Trophoblast cell (in vitro differentiated cells and primary cell): Measurements from ENCODE around the gene KDM4C.

Experiments
- DNase-seq, 2 donors: peaks; one replicate each; pipeline ENCODE4 v3.0.0-alpha.2; 2016
- H2AFZ ChIP-seq: 2 replicates; pipeline ENCODE4 v1.6.1; 2013; ENCODE audit warnings: low read length, moderate library complexity, mild to moderate bottlenecking; ENCODE audit not compliant: insufficient read depth, poor library complexity
- H2AK5ac ChIP-seq: 2 replicates; pipeline ENCODE4 v1.6.1; 2013; ENCODE audit warnings: mild to moderate bottlenecking, low read length
- H2BK120ac ChIP-seq: 2 replicates; pipeline ENCODE4 v1.6.1; 2013; ENCODE audit warnings: low read length, mild to moderate bottlenecking, moderate library complexity; ENCODE audit not compliant: insufficient read depth, poor library complexity
- H2BK12ac ChIP-seq: 2 replicates; pipeline ENCODE4 v1.6.1; 2013; ENCODE audit warnings: mild to moderate bottlenecking, low read length, moderate library complexity
- H2BK5ac ChIP-seq: 2 replicates; pipeline ENCODE4 v1.6.1; 2013; ENCODE audit warnings: low read length, low read depth, moderate library complexity, mild to moderate bottlenecking; ENCODE audit not compliant: poor library complexity
- H3K14ac ChIP-seq: 2 replicates; pipeline ENCODE4 v1.6.1; 2013; ENCODE audit warnings: mild to moderate bottlenecking, low read length
- H3K18ac ChIP-seq: 2 replicates; pipeline ENCODE4 v1.6.1; 2013; ENCODE audit warnings: mild to moderate bottlenecking, low read length
- H3K23ac ChIP-seq: 2 replicates; pipeline ENCODE4 v1.6.1; 2013; ENCODE audit warnings: low read length
- H3K27ac ChIP-seq: 2 replicates; pipeline ENCODE4 v1.5.1; 2013; ENCODE audit warnings: low read depth, mild to moderate bottlenecking, inconsistent platforms, low read length, moderate library complexity
- H3K27me3 ChIP-seq: 2 replicates; pipeline ENCODE4 v1.6.1; 2013; ENCODE audit warnings: inconsistent platforms, mild to moderate bottlenecking, low read length, moderate library complexity; ENCODE audit not compliant: insufficient read depth
- H3K36me3 ChIP-seq, 2 experiments: 1 replicate in 1 of 2; 2 replicates in 1 of 2; pipeline ENCODE4 v1.6.1; 2013; ENCODE audit warnings: low read length in 2 of 2, mild to moderate bottlenecking in 2 of 2, moderate library complexity in 1 of 2; ENCODE audit not compliant: insufficient read depth in 2 of 2, control insufficient read depth in 1 of 2
- H3K4ac ChIP-seq: 2 replicates; pipeline ENCODE4 v1.6.1; 2013; ENCODE audit warnings: low read depth, mild to moderate bottlenecking, low read length, moderate library complexity
- H3K4me1 ChIP-seq, 2 experiments: 1 replicate in 1 of 2; 2 replicates in 1 of 2; pipeline ENCODE4 v1.6.1; 2013; ENCODE audit warnings: low read length in 2 of 2, mild to moderate bottlenecking in 2 of 2, moderate library complexity in 1 of 2; ENCODE audit not compliant: insufficient read depth in 2 of 2, control insufficient read depth in 1 of 2
- H3K4me2 ChIP-seq: 2 replicates; pipeline ENCODE4 v1.6.1; 2013; ENCODE audit warnings: inconsistent platforms, mild to moderate bottlenecking, low read length, moderate library complexity
- H3K4me3 ChIP-seq: 2 replicates; pipeline ENCODE4 v1.5.1; 2013; ENCODE audit warnings: mild to moderate bottlenecking, low read depth, low read length, inconsistent platforms
- H3K79me1 ChIP-seq: one replicate; pipeline ENCODE4 v1.6.1; 2013; ENCODE audit warnings: low read length
- H3K79me2 ChIP-seq: 2 replicates; pipeline ENCODE4 v1.6.1; 2013; ENCODE audit warnings: low read length, mild to moderate bottlenecking; ENCODE audit not compliant: control insufficient read depth, insufficient read depth, poor library complexity
- H3K9ac ChIP-seq: 2 replicates; pipeline ENCODE4 v1.6.1; 2013; ENCODE audit warnings: mild to moderate bottlenecking, low read length
- H3K9me3 ChIP-seq: 2 replicates; pipeline ENCODE4 v1.6.1; 2013; ENCODE audit warnings: low read depth, mild to moderate bottlenecking, control low read depth, inconsistent platforms, low read length; ENCODE audit not compliant: insufficient read depth
- H4K12ac ChIP-seq: 2 replicates; pipeline ENCODE4 v1.6.1; 2013; ENCODE audit warnings: low read depth, mild to moderate bottlenecking, low read length, moderate library complexity
- H4K8ac ChIP-seq: 2 replicates; pipeline ENCODE4 v1.6.1; 2013; ENCODE audit warnings: low read depth, mild to moderate bottlenecking, low read length, moderate library complexity
- H4K91ac ChIP-seq: one replicate; pipeline ENCODE4 v1.6.1; 2013; ENCODE audit warnings: low read depth, mild to moderate bottlenecking, low read length, moderate library complexity
- WGBS: extraction: QIAGEN DNeasy Blood & Tissue Kit; methylation state at CpG from one replicate; pipeline ENCODE4 v1.1.7; 2013; ENCODE audit warnings: missing lambda C conversion rate; ENCODE audit not compliant: insufficient read length, insufficient coverage; ENCODE audit errors: extremely low coverage; 5-methylcytosine and 5-hydroxymethylcytosine counted together

KDM4C gene

GRCh38 chr9:6758248-6758497, 400 bp downstream of the KDM4C start:
- no peak overlapping the region for H2AK5ac ChIP-seq
- no peak overlapping the region for H3K23ac ChIP-seq
- H3K27ac ChIP-seq: peak overlapping the region; percentile 72
- peaks cover 11% of the 10 kb centered on the region for H3K79me1 ChIP-seq
- no peaks in the 10 kb centered on the region for H3K36me3 ChIP-seq
- H3K79me2 ChIP-seq: peaks cover 3% of the 10 kb centered on the region
- peak overlapping the region; percentile 65 for H4K8ac ChIP-seq
- H2BK5ac ChIP-seq: peak overlapping the region; percentile 73
- H3K9me3 ChIP-seq: peaks cover 1% of the 10 kb centered on the region
- peak overlapping the region; percentile 92 for H3K4me3 ChIP-seq
- WGBS: no CpG with 5 or more reads among the region's 35 CpGs
- no peaks in the 10 kb centered on the region for H3K4me1 ChIP-seq
- H3K18ac ChIP-seq: peak overlapping the region; percentile 83
- peak overlapping the region; percentile 19 for H3K4ac ChIP-seq
- no peak for DNase-seq
- no peaks in the 10 kb centered on the region for H3K27me3 ChIP-seq
- H3K4me2 ChIP-seq: peak overlapping the region; percentile 90
- peak overlapping the region; percentile 20 for H4K12ac ChIP-seq
- H2AFZ ChIP-seq: peak overlapping the region; percentile 88
- peak overlapping the region; percentile 81 for H2BK120ac ChIP-seq
- peak overlapping the region; percentile 7 for H2BK12ac ChIP-seq
- peak overlapping the region; percentile 47 for H3K14ac ChIP-seq
- H4K91ac ChIP-seq: peak overlapping the region; percentile 42
- H3K9ac ChIP-seq: peak overlapping the region; percentile 54

- Histone ChIP-seq H3K23ac (no peak overlapping the region), H4K91ac (peak overlapping the region; percentile 42), H3K4me1 (no peaks in the 10 kb centered on the region), H2AFZ (peak overlapping the region; percentile 88), H3K36me3 (no peaks in the 10 kb centered on the region), H3K4ac (peak overlapping the region; percentile 19), H2BK12ac (no peak overlapping the region), H3K9me3 (peaks cover 1% of the 10 kb centered on the region), H4K12ac (no peak overlapping the region), H3K9ac (no peak overlapping the region), H3K4me3 (peak overlapping the region; percentile 92), H3K27me3 (no peaks in the 10 kb centered on the region), H3K4me2 (peak overlapping the region; percentile 90), H3K18ac (peak overlapping the region; percentile 7), H3K79me2 (peaks cover 3% of the 10 kb centered on the region), H2AK5ac (no peak overlapping the region), H2BK5ac (peak overlapping the region; percentile 73), H3K27ac (peak overlapping the region; percentile 72), H2BK120ac (peak overlapping the region; percentile 81), H4K8ac (no peak overlapping the region), H3K79me1 (peaks cover 11% of the 10 kb centered on the region), H3K14ac (peak overlapping the region; percentile 47)
- WGBS: no CpG with 5 or more reads among the region's 42 CpGs
- DNase-seq: peak in 1 of 2 donors; percentile 31
These were observed 868 bp downstream of the KDM4C start for GRCh38 chr9:6758498-6759184.

- Histone ChIP-seq H3K4me3 (no peak overlapping the region), H3K27ac (no peak overlapping the region), H4K12ac (peak overlapping the region; percentile 23), H3K9me3 (peaks cover 1% of the 10 kb centered on the region), H3K14ac (no peak overlapping the region), H3K4me1 (no peaks in the 10 kb centered on the region), H2AK5ac (no peak overlapping the region), H3K4me2 (peak overlapping the region; percentile 90), H4K91ac (no peak overlapping the region), H4K8ac (no peak overlapping the region), H3K9ac (no peak overlapping the region), H3K4ac (no peak overlapping the region), H2BK5ac (no peak overlapping the region), H2BK12ac (no peak overlapping the region), H3K79me2 (peaks cover 3% of the 10 kb centered on the region), H3K18ac (no peak overlapping the region), H3K27me3 (no peaks in the 10 kb centered on the region), H3K79me1 (peaks cover 11% of the 10 kb centered on the region), H3K36me3 (no peaks in the 10 kb centered on the region), H3K23ac (no peak overlapping the region), H2AFZ (no peak overlapping the region), H2BK120ac (no peak overlapping the region)
- peak; percentile 45 to 94 for DNase-seq
- no CpG with 5 or more reads among the region's 27 CpGs for WGBS
These were observed 1.6 kb downstream of the KDM4C start for GRCh38 chr9:6759185-6759977.

- peak overlapping the region; percentile 34 for H3K4ac ChIP-seq
- no peak overlapping the region for H3K4me3 ChIP-seq
- no CpG with 5 or more reads among the region's 4 CpGs for WGBS
- no peak overlapping the region for H3K27ac ChIP-seq
- H2BK12ac ChIP-seq: no peak overlapping the region
- no peaks in the 10 kb centered on the region for H3K27me3 ChIP-seq
- no peak overlapping the region for H4K8ac ChIP-seq
- H3K79me2 ChIP-seq: peaks cover 3% of the 10 kb centered on the region
- H3K4me1 ChIP-seq: no peaks in the 10 kb centered on the region
- no peak overlapping the region for H3K18ac ChIP-seq
- no peak overlapping the region for H2BK5ac ChIP-seq
- H3K79me1 ChIP-seq: peaks cover 11% of the 10 kb centered on the region
- H3K4me2 ChIP-seq: no peak overlapping the region
- no peak overlapping the region for H4K91ac ChIP-seq
- H4K12ac ChIP-seq: no peak overlapping the region
- no peaks in the 10 kb centered on the region for H3K36me3 ChIP-seq
- no peak overlapping the region for H3K9ac ChIP-seq
- no peak overlapping the region for H2AK5ac ChIP-seq
- H2BK120ac ChIP-seq: no peak overlapping the region
- no peak overlapping the region for H3K23ac ChIP-seq
- no peak overlapping the region for H2AFZ ChIP-seq
- H3K9me3 ChIP-seq: peaks cover 1% of the 10 kb centered on the region
- no peak for DNase-seq
- H3K14ac ChIP-seq: no peak overlapping the region
These were observed 3.5 kb downstream of the KDM4C start for GRCh38 chr9:6761306-6761705.
